CD14-positive monocyte (primary cell): ENCODE results near the gene ZMYND19. TPM values are rescaled to one million over a fixed set of nuclear protein-coding genes. Genes with fewer than 3 reads are reported as not detected.

ENCODE experiments used
- DNase-seq, 3 donors: peaks; one replicate each; pipeline ENCODE4 v3.0.0-alpha.2; 2011 to 2022
- H2AFZ ChIP-seq: 2 replicates; pipeline ENCODE4 v1.6.0; 2012; ENCODE audit warnings: mild to moderate bottlenecking, low read depth, low read length, inconsistent platforms; ENCODE audit not compliant: insufficient read depth, poor library complexity, severe bottlenecking
- H3K27ac ChIP-seq, 2 donors: 1 replicate in 1 of 2; 2 replicates in 1 of 2; pipeline ENCODE4 v1.5.1; 2012 to 2013; ENCODE audit warnings: low read length in 2 of 2, control low read depth in 1 of 2, inconsistent platforms in 1 of 2, low read depth in 1 of 2, mild to moderate bottlenecking in 1 of 2
- H3K27me3 ChIP-seq, 2 donors: one replicate each; pipeline versions ENCODE4 v1.6.0 to v1.6.1; 2011 to 2013; ENCODE audit warnings: low read length in 2 of 2; ENCODE audit not compliant: control insufficient read depth in 2 of 2, insufficient read depth in 2 of 2
- H3K36me3 ChIP-seq, 2 donors: replicated peaks in 1 of 2; 1 replicate in 1 of 2; 2 replicates in 1 of 2; pipeline versions ENCODE4 v1.5.1 to v1.6.1; 2012 to 2013; ENCODE audit warnings: low read length in 2 of 2, control low read depth in 1 of 2, inconsistent platforms in 1 of 2, mild to moderate bottlenecking in 1 of 2; ENCODE audit not compliant: insufficient read depth in 2 of 2, control insufficient read depth in 1 of 2
- H3K4me1 ChIP-seq, 2 donors: 1 replicate in 1 of 2; 2 replicates in 1 of 2; pipeline versions ENCODE4 v1.5.1 to v1.6.1; 2012 to 2013; ENCODE audit warnings: low read length in 2 of 2, control low read depth in 1 of 2, inconsistent platforms in 1 of 2, mild to moderate bottlenecking in 1 of 2, moderate library complexity in 1 of 2; ENCODE audit not compliant: insufficient read depth in 2 of 2, control insufficient read depth in 1 of 2
- H3K4me2 ChIP-seq: replicated peaks from 2 replicates; pipeline ENCODE3; 2012; ENCODE audit warnings: low read length, moderate library complexity, mild to moderate bottlenecking; ENCODE audit not compliant: poor library complexity, severe bottlenecking; ENCODE audit errors: extremely low read depth
- H3K4me3 ChIP-seq, 3 experiments: fragments of 200-600 bp in 1 of 3; sonication (generic) in 1 of 3; replicated peaks in 1 of 3; 1 replicate in 2 of 3; 2 replicates in 1 of 3; pipeline ENCODE4 v1.5.1; 2011 to 2013; ENCODE audit warnings: low read length in 3 of 3, mild to moderate bottlenecking in 3 of 3, control low read depth in 2 of 3, low read depth in 2 of 3, inconsistent platforms in 1 of 3, moderate library complexity in 1 of 3
- H3K79me2 ChIP-seq: 2 replicates; pipeline ENCODE4 v1.6.0; 2012; ENCODE audit warnings: mild to moderate bottlenecking, control low read depth, inconsistent platforms, low read length, moderate library complexity; ENCODE audit not compliant: insufficient read depth
- H3K9ac ChIP-seq: 2 replicates; pipeline ENCODE4 v1.6.0; 2017; ENCODE audit warnings: low read length, mild to moderate bottlenecking; ENCODE audit not compliant: insufficient read depth, poor library complexity, severe bottlenecking
- H3K9me3 ChIP-seq, 2 donors: replicated peaks in 1 of 2; 1 replicate in 1 of 2; 2 replicates in 1 of 2; pipeline versions ENCODE4 v1.5.1 to v1.6.1; 2012 to 2013; ENCODE audit warnings: low read length in 2 of 2, control low read depth in 1 of 2; ENCODE audit not compliant: control insufficient read depth in 1 of 2, insufficient read depth in 1 of 2
- H4K20me1 ChIP-seq: 2 replicates; pipeline ENCODE4 v1.6.0; 2012; ENCODE audit warnings: mild to moderate bottlenecking, low read length, control low read depth, moderate library complexity; ENCODE audit not compliant: insufficient read depth
- H3K27ac Mint-ChIP-seq, 7 donors: one replicate each; pipeline ENCODE4 v1.8.0; 2020; ENCODE audit warnings: mild to moderate bottlenecking in 7 of 7, mixed read lengths in 7 of 7, moderate library complexity in 6 of 7, inconsistent platforms in 2 of 7
- H3K27me3 Mint-ChIP-seq, 3 donors: one replicate each; pipeline ENCODE4 v1.8.0; 2021 to 2022; ENCODE audit warnings: low read depth in 3 of 3, mild to moderate bottlenecking in 3 of 3, mixed read lengths in 3 of 3, moderate library complexity in 3 of 3, inconsistent platforms in 1 of 3
- H3K36me3 Mint-ChIP-seq, 2 donors: one replicate each; pipeline ENCODE4 v1.8.0; 2020; ENCODE audit warnings: mixed read lengths in 2 of 2, inconsistent platforms in 1 of 2, mild to moderate bottlenecking in 1 of 2
- H3K4me1 Mint-ChIP-seq: one replicate; pipeline ENCODE4 v1.8.0; 2020; ENCODE audit warnings: mild to moderate bottlenecking, mixed read lengths
- H3K4me3 Mint-ChIP-seq, 2 donors: one replicate each; pipeline ENCODE4 v1.8.0; 2020; ENCODE audit warnings: mild to moderate bottlenecking in 2 of 2, mixed read lengths in 2 of 2, moderate library complexity in 1 of 2
- H3K9me3 Mint-ChIP-seq, 7 donors: one replicate each; pipeline ENCODE4 v1.8.0; 2020 to 2022; ENCODE audit warnings: mixed read lengths in 7 of 7, mild to moderate bottlenecking in 6 of 7, moderate library complexity in 6 of 7, inconsistent platforms in 2 of 7
- WGBS: methylation state at CpG from one replicate; pipeline ENCODE4 v1.1.5; 2013; ENCODE audit warnings: missing lambda C conversion rate; ENCODE audit not compliant: insufficient coverage; 5-methylcytosine and 5-hydroxymethylcytosine counted together
- intact Hi-C, 2 donors: fragments of 100-400 bp; cut with micrococcal nuclease; formaldehyde crosslinking; loops; one replicate each; pipeline versions ENCODE4 v1.15.0 to v1.15.1; 2023
- polyA plus RNA-seq, 3 donors: library from polyadenylated mRNA; depleted of rRNA in 1 of 3; unstranded in 2 of 3; stranded (reverse) in 1 of 3; fragments of 300-500 nt in 2 of 3; fragments of >200 nt in 1 of 3; fragmentation: Illumina TruSeq in 2 of 3; gene quantifications; 1 replicate in 2 of 3; 2 replicates in 1 of 3; pipeline ENCODE4 v1.2.3, GENCODE V29; 2012 to 2021
- TF ChIP-seq, protein P1 (sequence below): fragments of 200-600 bp; IDR thresholded peaks from one replicate; pipeline ENCODE4 v1.8.0; 2022; ENCODE audit warnings: antibody characterized with exemption, mild to moderate bottlenecking

The ZMYND19 gene
- polyA plus RNA-seq, 3 donors = 1.9 to 12.4 (median 4.5) TPM

GRCh38 chr9:137583347-137583746 is 7.0 kb downstream of the ZMYND19 start:
- no peak for DNase-seq
- Histone ChIP-seq H3K4me2 (no peak overlapping the region), H3K27ac (no peak overlapping the region), H2AFZ (no peak overlapping the region), H3K27me3 (no peaks in the 10 kb centered on the region), H3K4me3 (no peak overlapping the region), H3K9ac (no peak overlapping the region), H3K36me3 (peaks cover 30 to 50% of the 10 kb centered on the region in 2 donors), H3K4me1 (peaks cover 5 to 7% of the 10 kb centered on the region in 2 donors), H4K20me1 (no peaks in the 10 kb centered on the region), H3K9me3 (no peaks in the 10 kb centered on the region), H3K79me2 (peaks cover under 1% of the 10 kb centered on the region)
- Mint-ChIP-seq H3K4me1 (peaks cover 6% of the 10 kb centered on the region), H3K4me3 (no peak overlapping the region), H3K9me3 (no peaks in the 10 kb centered on the region), H3K27ac (peak overlapping the region in 3 of 7 donors; percentile 21 to 33 (median 31)), H3K27me3 (peaks cover 0 to 2% (median 0%) of the 10 kb centered on the region in 3 donors), H3K36me3 (peaks cover 48 to 60% of the 10 kb centered on the region in 2 donors)
- TF ChIP-seq, protein P1, sequence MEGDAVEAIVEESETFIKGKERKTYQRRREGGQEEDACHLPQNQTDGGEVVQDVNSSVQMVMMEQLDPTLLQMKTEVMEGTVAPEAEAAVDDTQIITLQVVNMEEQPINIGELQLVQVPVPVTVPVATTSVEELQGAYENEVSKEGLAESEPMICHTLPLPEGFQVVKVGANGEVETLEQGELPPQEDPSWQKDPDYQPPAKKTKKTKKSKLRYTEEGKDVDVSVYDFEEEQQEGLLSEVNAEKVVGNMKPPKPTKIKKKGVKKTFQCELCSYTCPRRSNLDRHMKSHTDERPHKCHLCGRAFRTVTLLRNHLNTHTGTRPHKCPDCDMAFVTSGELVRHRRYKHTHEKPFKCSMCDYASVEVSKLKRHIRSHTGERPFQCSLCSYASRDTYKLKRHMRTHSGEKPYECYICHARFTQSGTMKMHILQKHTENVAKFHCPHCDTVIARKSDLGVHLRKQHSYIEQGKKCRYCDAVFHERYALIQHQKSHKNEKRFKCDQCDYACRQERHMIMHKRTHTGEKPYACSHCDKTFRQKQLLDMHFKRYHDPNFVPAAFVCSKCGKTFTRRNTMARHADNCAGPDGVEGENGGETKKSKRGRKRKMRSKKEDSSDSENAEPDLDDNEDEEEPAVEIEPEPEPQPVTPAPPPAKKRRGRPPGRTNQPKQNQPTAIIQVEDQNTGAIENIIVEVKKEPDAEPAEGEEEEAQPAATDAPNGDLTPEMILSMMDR = no peak
- intact Hi-C loops = no loop called here
- 84% methylated on average over 9 of the region's 14 CpGs for WGBS

DNA sequence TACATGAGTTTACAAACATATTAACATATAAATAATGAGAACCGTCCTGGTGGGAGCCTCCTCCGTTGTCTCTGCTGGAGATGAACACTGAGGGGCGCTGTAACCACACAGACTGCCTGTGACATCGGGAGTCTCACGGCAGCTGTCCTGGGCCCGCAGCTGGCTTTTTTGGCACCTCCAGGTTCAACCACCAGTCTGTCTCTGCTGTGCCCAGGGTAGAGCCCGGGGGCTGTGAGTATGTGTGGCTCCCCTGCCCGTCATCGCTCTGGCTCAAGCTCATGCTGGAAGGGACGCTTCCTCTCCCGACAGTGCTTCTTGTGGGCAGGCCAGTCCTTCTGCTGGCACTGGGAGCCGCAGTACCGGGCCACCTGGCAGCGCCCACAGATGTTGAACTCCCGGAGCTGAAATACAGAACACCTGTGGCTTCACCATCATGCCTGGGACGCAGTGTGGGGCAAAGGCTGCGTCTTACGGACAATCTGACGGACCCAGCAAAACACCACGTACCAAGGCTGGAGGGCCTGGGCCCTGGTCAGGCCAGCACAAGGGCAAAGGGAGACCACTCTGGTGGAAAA is 7.9 kb downstream of the ZMYND19 start:
- WGBS = 91% methylated on average over 20 of the region's 20 CpGs
- Mint-ChIP-seq H3K4me1 (peaks cover 15% of the 10 kb centered on the region), H3K9me3 (no peaks in the 10 kb centered on the region), H3K27ac (peak overlapping the region in 2 of 7 donors; percentile 42 to 55), H3K27me3 (peaks cover 0 to 2% (median 0%) of the 10 kb centered on the region in 3 donors), H3K36me3 (peaks cover 39 to 50% of the 10 kb centered on the region in 2 donors), H3K4me3 (no peak overlapping the region)
- Histone ChIP-seq H3K27ac (no peak overlapping the region), H2AFZ (no peak overlapping the region), H3K4me3 (no peak overlapping the region), H3K27me3 (no peaks in the 10 kb centered on the region), H3K36me3 (peaks cover 23 to 41% of the 10 kb centered on the region in 2 donors), H3K9ac (no peak overlapping the region), H3K9me3 (no peaks in the 10 kb centered on the region), H3K4me1 (peaks cover 15 to 17% of the 10 kb centered on the region in 2 donors), H3K79me2 (peaks cover 10% of the 10 kb centered on the region), H4K20me1 (peaks cover 6% of the 10 kb centered on the region), H3K4me2 (no peak overlapping the region)
- intact Hi-C loops = no loop called here
- TF ChIP-seq, protein P1 = peak; percentile 53
- no peak for DNase-seq
